HEK293 (cell line): ENCODE results near the gene NUP62.

Source experiments
- CTCF ChIA-PET: fragments of 350-600 bp; formaldehyde crosslinking; extraction: SDS; loops from one replicate; lab custom pipeline; 2021; ENCODE audit warnings: antibody characterized with exemption; lab: Yijun Ruan, JAX
- POLR2A ChIA-PET: fragments of 300-600 bp; formaldehyde crosslinking; extraction: SDS; loops from one replicate; lab custom pipeline; 2020; ENCODE audit warnings: antibody characterized with exemption, inconsistent platforms; lab: Yijun Ruan, JAX
- H3K27ac ChIP-seq: fragments of 200-500 bp; sonication (Bioruptor generic); 2 replicates; pipeline ENCODE4 v1.5.1; 2014; ENCODE audit warnings: low read depth, low read length, control low read depth, inconsistent platforms; ENCODE audit errors: extremely low read depth
- H3K36me3 ChIP-seq, 2 experiments: fragments of 200-500 bp in 1 of 2; sonication (Bioruptor generic) in 1 of 2; 1 replicate in 1 of 2; 2 replicates in 1 of 2; pipeline ENCODE4 v1.5.1; 2014 to 2017; ENCODE audit warnings: inconsistent platforms in 2 of 2, low read length in 2 of 2; ENCODE audit not compliant: control insufficient read depth in 2 of 2, insufficient read depth in 1 of 2
- H3K4me1 ChIP-seq: fragments of 200-500 bp; sonication (Bioruptor generic); 2 replicates; pipeline ENCODE4 v1.5.1; 2014; ENCODE audit warnings: mild to moderate bottlenecking, low read length, inconsistent platforms; ENCODE audit not compliant: control insufficient read depth, insufficient read depth
- H3K4me3 ChIP-seq: 2 replicates; pipeline ENCODE4 v1.5.1; 2011; ENCODE audit warnings: low read depth, mild to moderate bottlenecking, control low read depth, low read length, moderate library complexity
- H3K9me3 ChIP-seq: fragments of 200-500 bp; sonication (Bioruptor generic); 2 replicates; pipeline ENCODE4 v1.5.1; 2014; ENCODE audit warnings: low read depth, low read length, inconsistent platforms; ENCODE audit not compliant: control insufficient read depth, insufficient read depth
- GLI2 ChIP-seq: fragments of 450-650 bp; formaldehyde crosslinking; IDR thresholded peaks from 2 replicates; pipeline ENCODE4; 2017; ENCODE audit warnings: missing biosample characterization, missing genetic modification characterization, low read depth, borderline replicate concordance
- GLIS1 ChIP-seq: fragments of 450-650 bp; formaldehyde crosslinking; IDR thresholded peaks from 2 replicates; pipeline ENCODE4 v1.5.1; 2016; ENCODE audit warnings: missing biosample characterization, missing genetic modification characterization
- GLIS2 ChIP-seq: fragments of 450-650 bp; formaldehyde crosslinking; IDR thresholded peaks from 2 replicates; pipeline ENCODE4 v1.5.1; 2016; ENCODE audit warnings: missing biosample characterization, missing genetic modification characterization
- KLF8 ChIP-seq: fragments of 450-650 bp; formaldehyde crosslinking; IDR thresholded peaks from 2 replicates; pipeline ENCODE4 v1.5.1; 2016; ENCODE audit warnings: missing biosample characterization, missing genetic modification characterization
- KLF9 ChIP-seq: fragments of 450-650 bp; formaldehyde crosslinking; IDR thresholded peaks from 2 replicates; pipeline ENCODE4 v1.5.1; 2016; ENCODE audit warnings: missing biosample characterization, missing genetic modification characterization, low read depth
- SCRT2 ChIP-seq: fragments of 450-650 bp; formaldehyde crosslinking; IDR thresholded peaks from 2 replicates; pipeline ENCODE4 v1.5.1; 2016; ENCODE audit warnings: missing biosample characterization, missing genetic modification characterization
- ZFP41 ChIP-seq: fragments of 450-650 bp; formaldehyde crosslinking; IDR thresholded peaks from 2 replicates; pipeline ENCODE4 v1.5.1; 2016; ENCODE audit warnings: missing biosample characterization, missing genetic modification characterization, borderline replicate concordance
- ZNF112 ChIP-seq: fragments of 450-650 bp; formaldehyde crosslinking; IDR thresholded peaks from 2 replicates; pipeline ENCODE4 v1.5.0; 2017; ENCODE audit warnings: missing biosample characterization, missing genetic modification characterization
- ZNF366 ChIP-seq: fragments of 450-650 bp; formaldehyde crosslinking; conservative IDR thresholded peaks from 2 replicates; pipeline ENCODE4 v1.5.1; 2016; ENCODE audit warnings: missing biosample characterization, missing genetic modification characterization
- ZNF391 ChIP-seq: fragments of 450-650 bp; formaldehyde crosslinking; IDR thresholded peaks from 2 replicates; pipeline ENCODE4 v1.5.1; 2016; ENCODE audit warnings: low read depth, missing biosample characterization, missing genetic modification characterization, borderline replicate concordance
- ZNF433 ChIP-seq: fragments of 450-650 bp; formaldehyde crosslinking; IDR thresholded peaks from 2 replicates; pipeline ENCODE4 v1.5.1; 2016; ENCODE audit warnings: missing biosample characterization, missing genetic modification characterization, low read depth
- ZSCAN30 ChIP-seq: fragments of 450-650 bp; IDR thresholded peaks from 2 replicates; pipeline ENCODE4 v1.5.1; 2018; ENCODE audit warnings: missing biosample characterization, mild to moderate bottlenecking, missing genetic modification characterization, moderate library complexity
- TF ChIP-seq, protein P1 (sequence below): fragments of 450-650 bp; formaldehyde crosslinking; IDR thresholded peaks from 2 replicates; pipeline ENCODE4 v1.5.1; 2016; ENCODE audit warnings: missing biosample characterization, missing genetic modification characterization
- TF ChIP-seq, protein P2 (sequence below): fragments of 450-650 bp; formaldehyde crosslinking; IDR thresholded peaks from 2 replicates; pipeline ENCODE4 v1.5.1; 2016; ENCODE audit warnings: missing biosample characterization, missing genetic modification characterization
- TF ChIP-seq, protein P3 (sequence below): fragments of 450-650 bp; formaldehyde crosslinking; conservative IDR thresholded peaks from 2 replicates; pipeline ENCODE4 v1.5.1; 2016; ENCODE audit warnings: low read depth, missing biosample characterization, missing genetic modification characterization
- TF ChIP-seq, protein P4 (sequence below): fragments of 450-650 bp; formaldehyde crosslinking; IDR thresholded peaks from 2 replicates; pipeline ENCODE4 v1.5.1; 2016; ENCODE audit warnings: missing biosample characterization, missing genetic modification characterization
- TF ChIP-seq, protein P5 (sequence below): fragments of 450-650 bp; formaldehyde crosslinking; IDR thresholded peaks from 2 replicates; pipeline ENCODE4 v1.5.1; 2016; ENCODE audit warnings: missing biosample characterization, missing genetic modification characterization
- TF ChIP-seq, protein P6 (sequence below): fragments of 450-650 bp; formaldehyde crosslinking; IDR thresholded peaks from 2 replicates; pipeline ENCODE4 v1.5.1; 2016; ENCODE audit warnings: missing biosample characterization, missing genetic modification characterization
- TF ChIP-seq, protein P7 (sequence below): fragments of 450-650 bp; formaldehyde crosslinking; IDR thresholded peaks from 2 replicates; pipeline ENCODE4 v1.5.1; 2017; ENCODE audit warnings: missing biosample characterization, missing genetic modification characterization

The NUP62 gene

DNA sequence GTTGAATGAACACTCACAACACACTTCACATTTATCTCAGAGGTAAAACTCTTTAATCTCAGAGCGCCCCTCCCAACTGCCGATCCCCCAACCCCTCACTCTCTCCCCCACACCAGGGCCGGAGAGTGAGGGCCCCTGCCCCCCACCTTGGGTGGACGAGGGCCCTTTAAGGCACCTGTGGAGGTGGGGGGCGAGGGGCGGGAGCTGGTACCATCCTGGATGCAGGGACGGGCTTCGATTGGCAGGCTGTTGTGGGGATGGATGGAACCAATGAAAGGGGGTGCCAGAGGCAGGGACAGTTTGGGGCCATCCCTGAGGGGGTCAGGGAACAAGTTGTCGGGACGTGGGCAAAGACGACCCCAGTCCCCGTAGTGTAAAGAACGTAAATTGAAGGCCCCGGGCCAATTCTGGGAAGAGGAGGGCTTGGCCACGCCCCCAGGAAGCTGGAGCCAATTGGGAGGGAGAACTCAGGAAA is 60.3 kb downstream of the NUP62 start:
- POLR2A ChIA-PET: interaction anchor here (0.6 to 3.5 kb wide), 26 partner anchors 8 to 415 kb away, joined by 3 to 34 read pairs (median 5); partner anchors contain the start of genes AKT1S1, ALDH16A1, AP2A1 and ATF5
- CTCF ChIA-PET: interaction anchor here (0.6 to 1.7 kb wide), 5 partner anchors 18 to 196 kb away, joined by 3 to 10 read pairs (median 4); partner anchors contain the start of gene PTOV1
- peak overlapping the region; percentile 20 for H3K4me3 ChIP-seq
- H3K9me3 ChIP-seq: no peaks in the 10 kb centered on the region
- H3K36me3 ChIP-seq: peaks cover 0 to 29% of the 10 kb centered on the region in 2 experiments; a peak in 2 of 3 replicates
- peak overlapping the region; percentile 44 for H3K27ac ChIP-seq
- peaks cover 25% of the 10 kb centered on the region for H3K4me1 ChIP-seq
- no peak for TF ChIP-seq ZNF433
- TF ChIP-seq, protein P1, sequence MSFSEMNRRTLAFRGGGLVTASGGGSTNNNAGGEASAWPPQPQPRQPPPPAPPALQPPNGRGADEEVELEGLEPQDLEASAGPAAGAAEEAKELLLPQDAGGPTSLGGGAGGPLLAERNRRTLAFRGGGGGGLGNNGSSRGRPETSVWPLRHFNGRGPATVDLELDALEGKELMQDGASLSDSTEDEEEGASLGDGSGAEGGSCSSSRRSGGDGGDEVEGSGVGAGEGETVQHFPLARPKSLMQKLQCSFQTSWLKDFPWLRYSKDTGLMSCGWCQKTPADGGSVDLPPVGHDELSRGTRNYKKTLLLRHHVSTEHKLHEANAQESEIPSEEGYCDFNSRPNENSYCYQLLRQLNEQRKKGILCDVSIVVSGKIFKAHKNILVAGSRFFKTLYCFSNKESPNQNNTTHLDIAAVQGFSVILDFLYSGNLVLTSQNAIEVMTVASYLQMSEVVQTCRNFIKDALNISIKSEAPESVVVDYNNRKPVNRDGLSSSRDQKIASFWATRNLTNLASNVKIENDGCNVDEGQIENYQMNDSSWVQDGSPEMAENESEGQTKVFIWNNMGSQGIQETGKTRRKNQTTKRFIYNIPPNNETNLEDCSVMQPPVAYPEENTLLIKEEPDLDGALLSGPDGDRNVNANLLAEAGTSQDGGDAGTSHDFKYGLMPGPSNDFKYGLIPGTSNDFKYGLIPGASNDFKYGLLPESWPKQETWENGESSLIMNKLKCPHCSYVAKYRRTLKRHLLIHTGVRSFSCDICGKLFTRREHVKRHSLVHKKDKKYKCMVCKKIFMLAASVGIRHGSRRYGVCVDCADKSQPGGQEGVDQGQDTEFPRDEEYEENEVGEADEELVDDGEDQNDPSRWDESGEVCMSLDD: 0 out of 2 replicates have a peak, but pooled peaks have one; percentile 46
- TF ChIP-seq, protein P2, sequence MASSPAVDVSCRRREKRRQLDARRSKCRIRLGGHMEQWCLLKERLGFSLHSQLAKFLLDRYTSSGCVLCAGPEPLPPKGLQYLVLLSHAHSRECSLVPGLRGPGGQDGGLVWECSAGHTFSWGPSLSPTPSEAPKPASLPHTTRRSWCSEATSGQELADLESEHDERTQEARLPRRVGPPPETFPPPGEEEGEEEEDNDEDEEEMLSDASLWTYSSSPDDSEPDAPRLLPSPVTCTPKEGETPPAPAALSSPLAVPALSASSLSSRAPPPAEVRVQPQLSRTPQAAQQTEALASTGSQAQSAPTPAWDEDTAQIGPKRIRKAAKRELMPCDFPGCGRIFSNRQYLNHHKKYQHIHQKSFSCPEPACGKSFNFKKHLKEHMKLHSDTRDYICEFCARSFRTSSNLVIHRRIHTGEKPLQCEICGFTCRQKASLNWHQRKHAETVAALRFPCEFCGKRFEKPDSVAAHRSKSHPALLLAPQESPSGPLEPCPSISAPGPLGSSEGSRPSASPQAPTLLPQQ: peak; percentile 31; the same call in 1 of the 2 replicates
- TF ChIP-seq, protein P3, sequence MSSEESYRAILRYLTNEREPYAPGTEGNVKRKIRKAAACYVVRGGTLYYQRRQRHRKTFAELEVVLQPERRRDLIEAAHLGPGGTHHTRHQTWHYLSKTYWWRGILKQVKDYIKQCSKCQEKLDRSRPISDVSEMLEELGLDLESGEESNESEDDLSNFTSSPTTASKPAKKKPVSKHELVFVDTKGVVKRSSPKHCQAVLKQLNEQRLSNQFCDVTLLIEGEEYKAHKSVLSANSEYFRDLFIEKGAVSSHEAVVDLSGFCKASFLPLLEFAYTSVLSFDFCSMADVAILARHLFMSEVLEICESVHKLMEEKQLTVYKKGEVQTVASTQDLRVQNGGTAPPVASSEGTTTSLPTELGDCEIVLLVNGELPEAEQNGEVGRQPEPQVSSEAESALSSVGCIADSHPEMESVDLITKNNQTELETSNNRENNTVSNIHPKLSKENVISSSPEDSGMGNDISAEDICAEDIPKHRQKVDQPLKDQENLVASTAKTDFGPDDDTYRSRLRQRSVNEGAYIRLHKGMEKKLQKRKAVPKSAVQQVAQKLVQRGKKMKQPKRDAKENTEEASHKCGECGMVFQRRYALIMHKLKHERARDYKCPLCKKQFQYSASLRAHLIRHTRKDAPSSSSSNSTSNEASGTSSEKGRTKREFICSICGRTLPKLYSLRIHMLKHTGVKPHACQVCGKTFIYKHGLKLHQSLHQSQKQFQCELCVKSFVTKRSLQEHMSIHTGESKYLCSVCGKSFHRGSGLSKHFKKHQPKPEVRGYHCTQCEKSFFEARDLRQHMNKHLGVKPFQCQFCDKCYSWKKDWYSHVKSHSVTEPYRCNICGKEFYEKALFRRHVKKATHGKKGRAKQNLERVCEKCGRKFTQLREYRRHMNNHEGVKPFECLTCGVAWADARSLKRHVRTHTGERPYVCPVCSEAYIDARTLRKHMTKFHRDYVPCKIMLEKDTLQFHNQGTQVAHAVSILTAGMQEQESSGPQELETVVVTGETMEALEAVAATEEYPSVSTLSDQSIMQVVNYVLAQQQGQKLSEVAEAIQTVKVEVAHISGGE (tag by site-specific recombination): no peak
- TF ChIP-seq, protein P4, sequence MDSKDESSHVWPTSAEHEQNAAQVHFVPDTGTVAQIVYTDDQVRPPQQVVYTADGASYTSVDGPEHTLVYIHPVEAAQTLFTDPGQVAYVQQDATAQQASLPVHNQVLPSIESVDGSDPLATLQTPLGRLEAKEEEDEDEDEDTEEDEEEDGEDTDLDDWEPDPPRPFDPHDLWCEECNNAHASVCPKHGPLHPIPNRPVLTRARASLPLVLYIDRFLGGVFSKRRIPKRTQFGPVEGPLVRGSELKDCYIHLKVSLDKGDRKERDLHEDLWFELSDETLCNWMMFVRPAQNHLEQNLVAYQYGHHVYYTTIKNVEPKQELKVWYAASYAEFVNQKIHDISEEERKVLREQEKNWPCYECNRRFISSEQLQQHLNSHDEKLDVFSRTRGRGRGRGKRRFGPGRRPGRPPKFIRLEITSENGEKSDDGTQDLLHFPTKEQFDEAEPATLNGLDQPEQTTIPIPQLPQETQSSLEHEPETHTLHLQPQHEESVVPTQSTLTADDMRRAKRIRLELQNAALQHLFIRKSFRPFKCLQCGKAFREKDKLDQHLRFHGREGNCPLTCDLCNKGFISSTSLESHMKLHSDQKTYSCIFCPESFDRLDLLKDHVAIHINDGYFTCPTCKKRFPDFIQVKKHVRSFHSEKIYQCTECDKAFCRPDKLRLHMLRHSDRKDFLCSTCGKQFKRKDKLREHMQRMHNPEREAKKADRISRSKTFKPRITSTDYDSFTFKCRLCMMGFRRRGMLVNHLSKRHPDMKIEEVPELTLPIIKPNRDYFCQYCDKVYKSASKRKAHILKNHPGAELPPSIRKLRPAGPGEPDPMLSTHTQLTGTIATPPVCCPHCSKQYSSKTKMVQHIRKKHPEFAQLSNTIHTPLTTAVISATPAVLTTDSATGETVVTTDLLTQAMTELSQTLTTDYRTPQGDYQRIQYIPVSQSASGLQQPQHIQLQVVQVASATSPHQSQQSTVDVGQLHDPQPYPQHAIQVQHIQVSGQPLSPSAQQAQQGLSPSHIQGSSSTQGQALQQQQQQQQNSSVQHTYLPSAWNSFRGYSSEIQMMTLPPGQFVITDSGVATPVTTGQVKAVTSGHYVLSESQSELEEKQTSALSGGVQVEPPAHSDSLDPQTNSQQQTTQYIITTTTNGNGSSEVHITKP (tag by site-specific recombination): peak; percentile 95
- TF ChIP-seq ZNF112 (tag by site-specific recombination): no peak
- peak; percentile 72 for TF ChIP-seq GLIS2 (tag by site-specific recombination)
- peak; percentile 46; the same call in 1 of the 2 replicates for TF ChIP-seq ZNF366
- TF ChIP-seq, protein P5, sequence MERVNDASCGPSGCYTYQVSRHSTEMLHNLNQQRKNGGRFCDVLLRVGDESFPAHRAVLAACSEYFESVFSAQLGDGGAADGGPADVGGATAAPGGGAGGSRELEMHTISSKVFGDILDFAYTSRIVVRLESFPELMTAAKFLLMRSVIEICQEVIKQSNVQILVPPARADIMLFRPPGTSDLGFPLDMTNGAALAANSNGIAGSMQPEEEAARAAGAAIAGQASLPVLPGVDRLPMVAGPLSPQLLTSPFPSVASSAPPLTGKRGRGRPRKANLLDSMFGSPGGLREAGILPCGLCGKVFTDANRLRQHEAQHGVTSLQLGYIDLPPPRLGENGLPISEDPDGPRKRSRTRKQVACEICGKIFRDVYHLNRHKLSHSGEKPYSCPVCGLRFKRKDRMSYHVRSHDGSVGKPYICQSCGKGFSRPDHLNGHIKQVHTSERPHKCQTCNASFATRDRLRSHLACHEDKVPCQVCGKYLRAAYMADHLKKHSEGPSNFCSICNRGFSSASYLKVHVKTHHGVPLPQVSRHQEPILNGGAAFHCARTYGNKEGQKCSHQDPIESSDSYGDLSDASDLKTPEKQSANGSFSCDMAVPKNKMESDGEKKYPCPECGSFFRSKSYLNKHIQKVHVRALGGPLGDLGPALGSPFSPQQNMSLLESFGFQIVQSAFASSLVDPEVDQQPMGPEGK: peak; percentile 88
- TF ChIP-seq ZFP41 (tag by site-specific recombination): no peak
- TF ChIP-seq KLF9 (tag by site-specific recombination): peak; percentile 37; the same call in 1 of the 2 replicates
- peak; percentile 99 for TF ChIP-seq SCRT2 (tag by site-specific recombination)
- TF ChIP-seq, protein P6, sequence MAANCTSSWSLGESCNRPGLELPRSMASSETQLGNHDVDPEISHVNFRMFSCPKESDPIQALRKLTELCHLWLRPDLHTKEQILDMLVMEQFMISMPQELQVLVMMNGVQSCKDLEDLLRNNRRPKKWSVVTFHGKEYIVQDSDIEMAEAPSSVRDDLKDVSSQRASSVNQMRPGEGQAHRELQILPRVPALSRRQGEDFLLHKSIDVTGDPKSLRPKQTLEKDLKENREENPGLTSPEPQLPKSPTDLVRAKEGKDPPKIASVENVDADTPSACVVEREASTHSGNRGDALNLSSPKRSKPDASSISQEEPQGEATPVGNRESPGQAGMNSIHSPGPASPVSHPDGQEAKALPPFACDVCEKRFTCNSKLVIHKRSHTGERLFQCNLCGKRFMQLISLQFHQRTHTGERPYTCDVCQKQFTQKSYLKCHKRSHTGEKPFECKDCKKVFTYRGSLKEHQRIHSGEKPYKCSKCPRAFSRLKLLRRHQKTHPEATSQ (tag by site-specific recombination): no peak
- TF ChIP-seq GLIS1: peak; percentile 67
- TF ChIP-seq, protein P7, sequence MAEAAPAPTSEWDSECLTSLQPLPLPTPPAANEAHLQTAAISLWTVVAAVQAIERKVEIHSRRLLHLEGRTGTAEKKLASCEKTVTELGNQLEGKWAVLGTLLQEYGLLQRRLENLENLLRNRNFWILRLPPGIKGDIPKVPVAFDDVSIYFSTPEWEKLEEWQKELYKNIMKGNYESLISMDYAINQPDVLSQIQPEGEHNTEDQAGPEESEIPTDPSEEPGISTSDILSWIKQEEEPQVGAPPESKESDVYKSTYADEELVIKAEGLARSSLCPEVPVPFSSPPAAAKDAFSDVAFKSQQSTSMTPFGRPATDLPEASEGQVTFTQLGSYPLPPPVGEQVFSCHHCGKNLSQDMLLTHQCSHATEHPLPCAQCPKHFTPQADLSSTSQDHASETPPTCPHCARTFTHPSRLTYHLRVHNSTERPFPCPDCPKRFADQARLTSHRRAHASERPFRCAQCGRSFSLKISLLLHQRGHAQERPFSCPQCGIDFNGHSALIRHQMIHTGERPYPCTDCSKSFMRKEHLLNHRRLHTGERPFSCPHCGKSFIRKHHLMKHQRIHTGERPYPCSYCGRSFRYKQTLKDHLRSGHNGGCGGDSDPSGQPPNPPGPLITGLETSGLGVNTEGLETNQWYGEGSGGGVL (tag by site-specific recombination): peak; percentile 76
- no peak for TF ChIP-seq ZSCAN30
- peak; percentile 10; the same call in 1 of the 2 replicates for TF ChIP-seq KLF8 (tag by site-specific recombination)
- TF ChIP-seq GLI2: no peak
- no peak for TF ChIP-seq ZNF391 (tag by site-specific recombination)
